ENCODE data around the gene JUP.

The JUP gene

GRCh38 chr17:41769346-41769862 is 17.1 kb downstream of the JUP start:
- WGBS (ENCODE audit: extremely low coverage, insufficient coverage, low lambda C conversion rate): no CpG with 5 or more reads among the region's 16 CpGs
- no peak overlapping the region for H3K9ac ChIP-seq (ENCODE audit: low read length)

GRCh38 chr17:41768682-41769288 is 17.7 kb downstream of the JUP start:
- no peak overlapping the region for H3K9ac ChIP-seq (ENCODE audit: low read length)
- peaks cover 23% of the 10 kb centered on the region for H3K36me3 ChIP-seq (ENCODE audit: control insufficient read depth, insufficient read depth, low read length)

More at GRCh38 chr17:41769346-41769862, 17.1 kb downstream of the JUP start:
- Histone ChIP-seq H3K4me1 (ENCODE audit: control insufficient read depth, low read depth, low read length) (peaks cover 9% of the 10 kb centered on the region), H4K5ac (ENCODE audit: low read length) (no peak overlapping the region), H2BK15ac (replicated peaks; ENCODE audit: low read depth) (no peak overlapping the region), H3K79me2 (ENCODE audit: control insufficient read depth, insufficient read depth, low read length) (peaks cover 6% of the 10 kb centered on the region), H2BK5ac (ENCODE audit: low read length) (no peak overlapping the region), H3K18ac (ENCODE audit: low read length) (no peak overlapping the region), H3K27me3 (ENCODE audit: insufficient read depth, low read length, poor library complexity) (no peaks in the 10 kb centered on the region), H3K4me3 (ENCODE audit: low read length) (no peak overlapping the region), H2BK120ac (ENCODE audit: low read depth, low read length) (no peak overlapping the region), H3K56ac (ENCODE audit: low read length) (no peak overlapping the region), H4K8ac (ENCODE audit: low read depth, low read length) (no peak overlapping the region), H3K27ac (ENCODE audit: low read depth, low read length) (no peak overlapping the region), H3K4ac (ENCODE audit: low read depth, low read length) (no peak overlapping the region), H3K79me1 (ENCODE audit: low read length) (peaks cover 10% of the 10 kb centered on the region), H2AK5ac (ENCODE audit: low read length) (no peak overlapping the region), H3K23ac (ENCODE audit: low read length) (no peak overlapping the region), H3K4me2 (ENCODE audit: low read length) (no peak overlapping the region), H3K36me3 (ENCODE audit: control insufficient read depth, insufficient read depth, low read length) (peaks cover 23% of the 10 kb centered on the region)
- no peak for DNase-seq

GRCh38 chr17:41767324-41768042 is 19.0 kb downstream of the JUP start:
- no peak overlapping the region for H2BK5ac ChIP-seq (ENCODE audit: low read length)
- no peak overlapping the region for H2BK15ac ChIP-seq (replicated peaks; ENCODE audit: low read depth)
- H3K4ac ChIP-seq (ENCODE audit: low read depth, low read length): no peak overlapping the region
- peaks cover 5% of the 10 kb centered on the region for H3K79me1 ChIP-seq (ENCODE audit: low read length)
- H4K5ac ChIP-seq (ENCODE audit: low read length): no peak overlapping the region
- H2BK120ac ChIP-seq (ENCODE audit: low read depth, low read length): no peak overlapping the region
- no peak overlapping the region for H2AK5ac ChIP-seq (ENCODE audit: low read length)
- no peak overlapping the region for H3K23ac ChIP-seq (ENCODE audit: low read length)
- no peak overlapping the region for H3K4me3 ChIP-seq (ENCODE audit: low read length)
- H3K4me1 ChIP-seq (ENCODE audit: control insufficient read depth, low read depth, low read length): peaks cover 3% of the 10 kb centered on the region
- H3K4me2 ChIP-seq (ENCODE audit: low read length): no peak overlapping the region
- no peaks in the 10 kb centered on the region for H3K79me2 ChIP-seq (ENCODE audit: control insufficient read depth, insufficient read depth, low read length)
- H3K18ac ChIP-seq (ENCODE audit: low read length): no peak overlapping the region
- no peak overlapping the region for H4K8ac ChIP-seq (ENCODE audit: low read depth, low read length)
- no peak overlapping the region for H3K9ac ChIP-seq (ENCODE audit: low read length)
- WGBS (ENCODE audit: extremely low coverage, insufficient coverage, low lambda C conversion rate): no CpG with 5 or more reads among the region's 18 CpGs
- DNase-seq: no peak
- no peaks in the 10 kb centered on the region for H3K27me3 ChIP-seq (ENCODE audit: insufficient read depth, low read length, poor library complexity)
- no peak overlapping the region for H3K27ac ChIP-seq (ENCODE audit: low read depth, low read length)
- H3K36me3 ChIP-seq (ENCODE audit: control insufficient read depth, insufficient read depth, low read length): peaks cover 26% of the 10 kb centered on the region
- H3K56ac ChIP-seq (ENCODE audit: low read length): no peak overlapping the region

More at GRCh38 chr17:41768682-41769288, 17.7 kb downstream of the JUP start:
- Histone ChIP-seq H2BK120ac (ENCODE audit: low read depth, low read length) (no peak overlapping the region), H3K23ac (ENCODE audit: low read length) (no peak overlapping the region), H3K79me1 (ENCODE audit: low read length) (peaks cover 8% of the 10 kb centered on the region), H4K8ac (ENCODE audit: low read depth, low read length) (no peak overlapping the region), H3K4ac (ENCODE audit: low read depth, low read length) (no peak overlapping the region), H3K79me2 (ENCODE audit: control insufficient read depth, insufficient read depth, low read length) (peaks cover 4% of the 10 kb centered on the region), H2AK5ac (ENCODE audit: low read length) (no peak overlapping the region), H3K4me2 (ENCODE audit: low read length) (no peak overlapping the region), H4K5ac (ENCODE audit: low read length) (no peak overlapping the region), H3K18ac (ENCODE audit: low read length) (no peak overlapping the region), H2BK15ac (replicated peaks; ENCODE audit: low read depth) (no peak overlapping the region), H3K56ac (ENCODE audit: low read length) (no peak overlapping the region), H3K4me1 (ENCODE audit: control insufficient read depth, low read depth, low read length) (peaks cover 8% of the 10 kb centered on the region), H3K4me3 (ENCODE audit: low read length) (no peak overlapping the region), H3K27ac (ENCODE audit: low read depth, low read length) (no peak overlapping the region), H2BK5ac (ENCODE audit: low read length) (no peak overlapping the region), H3K27me3 (ENCODE audit: insufficient read depth, low read length, poor library complexity) (no peaks in the 10 kb centered on the region)
- no peak for DNase-seq
- whole genome bisulfite sequencing (ENCODE audit: extremely low coverage, insufficient coverage, low lambda C conversion rate): no CpG with 5 or more reads among the region's 23 CpGs

GRCh38 chr17:41766135-41766534 is 20.4 kb downstream of the JUP start:
- H4K5ac ChIP-seq (ENCODE audit: low read length): no peak overlapping the region

GRCh38 chr17:41763327-41763726 is 23.2 kb downstream of the JUP start:
- DNase-seq: no peak
- Histone ChIP-seq H3K4me1 (ENCODE audit: control insufficient read depth, low read depth, low read length) (no peaks in the 10 kb centered on the region), H3K18ac (ENCODE audit: low read length) (no peak overlapping the region), H3K4me3 (ENCODE audit: low read length) (no peak overlapping the region), H3K79me2 (ENCODE audit: control insufficient read depth, insufficient read depth, low read length) (no peaks in the 10 kb centered on the region), H2BK15ac (replicated peaks; ENCODE audit: low read depth) (no peak overlapping the region), H3K27ac (ENCODE audit: low read depth, low read length) (no peak overlapping the region), H3K27me3 (ENCODE audit: insufficient read depth, low read length, poor library complexity) (no peaks in the 10 kb centered on the region), H3K4me2 (ENCODE audit: low read length) (no peak overlapping the region), H3K56ac (ENCODE audit: low read length) (no peak overlapping the region), H3K4ac (ENCODE audit: low read depth, low read length) (no peak overlapping the region), H2AK5ac (ENCODE audit: low read length) (no peak overlapping the region), H2BK120ac (ENCODE audit: low read depth, low read length) (no peak overlapping the region), H4K8ac (ENCODE audit: low read depth, low read length) (no peak overlapping the region), H4K5ac (ENCODE audit: low read length) (no peak overlapping the region), H3K79me1 (ENCODE audit: low read length) (no peaks in the 10 kb centered on the region), H3K9ac (ENCODE audit: low read length) (no peak overlapping the region), H3K23ac (ENCODE audit: low read length) (no peak overlapping the region), H2BK5ac (ENCODE audit: low read length) (no peak overlapping the region), H3K36me3 (ENCODE audit: control insufficient read depth, insufficient read depth, low read length) (peaks cover 20% of the 10 kb centered on the region)
- no CpG with 5 or more reads among the region's 8 CpGs for WGBS (ENCODE audit: extremely low coverage, insufficient coverage, low lambda C conversion rate)

More at GRCh38 chr17:41766135-41766534, 20.4 kb downstream of the JUP start:
- no peak overlapping the region for H2BK15ac ChIP-seq (replicated peaks; ENCODE audit: low read depth)
- no peak overlapping the region for H3K23ac ChIP-seq (ENCODE audit: low read length)
- no peaks in the 10 kb centered on the region for H3K27me3 ChIP-seq (ENCODE audit: insufficient read depth, low read length, poor library complexity)
- no peak overlapping the region for H3K9ac ChIP-seq (ENCODE audit: low read length)
- no peaks in the 10 kb centered on the region for H3K79me1 ChIP-seq (ENCODE audit: low read length)
- no peak overlapping the region for H3K4me2 ChIP-seq (ENCODE audit: low read length)
- peaks cover 26% of the 10 kb centered on the region for H3K36me3 ChIP-seq (ENCODE audit: control insufficient read depth, insufficient read depth, low read length)
- no peak overlapping the region for H3K56ac ChIP-seq (ENCODE audit: low read length)
- H2BK120ac ChIP-seq (ENCODE audit: low read depth, low read length): no peak overlapping the region
- no peak overlapping the region for H2BK5ac ChIP-seq (ENCODE audit: low read length)
- no peak overlapping the region for H2AK5ac ChIP-seq (ENCODE audit: low read length)
- H3K4me1 ChIP-seq (ENCODE audit: control insufficient read depth, low read depth, low read length): no peaks in the 10 kb centered on the region
- H3K79me2 ChIP-seq (ENCODE audit: control insufficient read depth, insufficient read depth, low read length): no peaks in the 10 kb centered on the region
- DNase-seq: no peak
- H3K18ac ChIP-seq (ENCODE audit: low read length): no peak overlapping the region
- no peak overlapping the region for H3K27ac ChIP-seq (ENCODE audit: low read depth, low read length)
- H3K4me3 ChIP-seq (ENCODE audit: low read length): no peak overlapping the region
- H4K8ac ChIP-seq (ENCODE audit: low read depth, low read length): no peak overlapping the region
- no peak overlapping the region for H3K4ac ChIP-seq (ENCODE audit: low read depth, low read length)

All from mesendoderm (in vitro differentiated cells).